Neural cell (in vitro differentiated cells): ENCODE measurements around the gene CD4. TPM values are rescaled to one million over a fixed set of nuclear protein-coding genes. Genes with fewer than 3 reads are reported as not detected.
"Not testable (repeated sequence)": the region's sequence is repeated elsewhere in the genome, so short reads cannot be mapped to it uniquely, and the experiment has no call there.

Experiments
- H2AFZ ChIP-seq: fragments of 200-600, 300-800 bp; sonication (generic), shearing (Covaris generic); 2 replicates; pipeline ENCODE4 v1.6.0; 2014; ENCODE audit warnings: low read depth, mild to moderate bottlenecking, antibody characterized with exemption, low read length, moderate library complexity
- H3F3A ChIP-seq: fragments of 200-600 bp; shearing (Covaris generic); 2 replicates; pipeline ENCODE4 v1.6.1; 2016; ENCODE audit warnings: mild to moderate bottlenecking, moderate library complexity, mixed read lengths, antibody characterized with exemption, low read length; ENCODE audit not compliant: insufficient read depth, poor library complexity, severe bottlenecking
- H3K27ac ChIP-seq: fragments of 200-600, 300-800 bp; sonication (generic), shearing (Covaris generic); 2 replicates; pipeline ENCODE4 v1.5.1; 2014; ENCODE audit warnings: mild to moderate bottlenecking, low read length, moderate library complexity
- H3K27me3 ChIP-seq: fragments of 300-800, 200-600 bp; sonication (generic), shearing (Covaris generic); 2 replicates; pipeline ENCODE4 v1.6.0; 2014; ENCODE audit warnings: mild to moderate bottlenecking, low read depth, low read length, moderate library complexity; ENCODE audit not compliant: insufficient read depth
- H3K36me3 ChIP-seq: fragments of 300-800, 200-600 bp; sonication (generic), shearing (Covaris generic); 2 replicates; pipeline ENCODE4 v1.5.1; 2014; ENCODE audit warnings: mild to moderate bottlenecking, antibody characterized with exemption, low read length, moderate library complexity; ENCODE audit not compliant: insufficient read depth
- H3K4me2 ChIP-seq: fragments of 300-800, 200-600 bp; sonication (generic), shearing (Covaris generic); 2 replicates; pipeline ENCODE4 v1.6.0; 2014; ENCODE audit warnings: mild to moderate bottlenecking, low read length
- H3K4me3 ChIP-seq: fragments of 300-800, 200-600 bp; sonication (generic), shearing (Covaris generic); 2 replicates; pipeline ENCODE4 v1.5.1; 2014; ENCODE audit warnings: mild to moderate bottlenecking, low read length, moderate library complexity
- H3K79me2 ChIP-seq: fragments of 200-600 bp; shearing (Covaris generic); replicated peaks from 2 replicates; pipeline ENCODE4 v1.6.0; 2014; ENCODE audit warnings: mild to moderate bottlenecking, low read length, moderate library complexity; ENCODE audit not compliant: insufficient read depth
- H3K9ac ChIP-seq: fragments of 300-800, 200-600 bp; sonication (generic), shearing (Covaris generic); 2 replicates; pipeline ENCODE4 v1.6.1; 2016; ENCODE audit warnings: mild to moderate bottlenecking, low read length, mixed read lengths
- H3K9me2 ChIP-seq: fragments of 200-600 bp; shearing (Covaris generic); 2 replicates; pipeline ENCODE4 v1.6.1; 2016; ENCODE audit warnings: mild to moderate bottlenecking, low read length, mixed read lengths; ENCODE audit not compliant: insufficient read depth
- H3K9me3 ChIP-seq: fragments of 200-600, 300-800 bp; sonication (generic), shearing (Covaris generic); 2 replicates; pipeline ENCODE4 v1.6.1; 2016; ENCODE audit warnings: mild to moderate bottlenecking, mixed run types, low read length, moderate library complexity, mixed read lengths
- H4K20me1 ChIP-seq: fragments of 200-600 bp; shearing (Covaris generic); 2 replicates; pipeline ENCODE4 v1.6.1; 2016; ENCODE audit warnings: mild to moderate bottlenecking, mixed run types; ENCODE audit not compliant: insufficient read depth
- EP300 ChIP-seq: fragments of 450-650 bp; conservative IDR thresholded peaks from 2 replicates; pipeline ENCODE4 v1.6.1; 2014; ENCODE audit warnings: antibody characterized with exemption, mild to moderate bottlenecking, moderate library complexity; ENCODE audit not compliant: poor library complexity, severe bottlenecking
- EZH2 ChIP-seq: fragments of 200-600, 300-800 bp; shearing (Covaris generic), sonication (generic); IDR thresholded peaks from 2 replicates; pipeline ENCODE4 v1.6.1; 2014; ENCODE audit warnings: antibody characterized with exemption, low read length, borderline replicate concordance, mild to moderate bottlenecking; ENCODE audit not compliant: insufficient read depth, poor library complexity, severe bottlenecking
- MXI1 ChIP-seq: fragments of 450-650 bp; conservative IDR thresholded peaks from 2 replicates; pipeline ENCODE4 v1.6.1; 2014; ENCODE audit warnings: antibody characterized with exemption, mild to moderate bottlenecking; ENCODE audit not compliant: poor library complexity, severe bottlenecking
- POLR2AphosphoS5 ChIP-seq: IDR thresholded peaks from 2 replicates; pipeline ENCODE4 v1.6.1; 2012
- RAD21 ChIP-seq: fragments of 450-650 bp; conservative IDR thresholded peaks from 2 replicates; pipeline ENCODE4 v1.6.1; 2014; ENCODE audit warnings: antibody characterized with exemption, mild to moderate bottlenecking, moderate library complexity
- SMC3 ChIP-seq: fragments of 450-650 bp; conservative IDR thresholded peaks from 2 replicates; pipeline ENCODE4 v1.6.1; 2014; ENCODE audit warnings: antibody characterized with exemption, mild to moderate bottlenecking, moderate library complexity; ENCODE audit not compliant: poor library complexity
- TAF1 ChIP-seq: IDR thresholded peaks from 2 replicates; pipeline ENCODE4 v1.6.1; 2012; ENCODE audit warnings: low read depth
- polyA plus RNA-seq: library from polyadenylated mRNA; depleted of rRNA; stranded (reverse); fragments of >200 nt; gene quantifications from 2 replicates; pipeline ENCODE4 v1.2.3, GENCODE V29; 2014
- TF ChIP-seq, protein P1 (sequence below): IDR thresholded peaks from 2 replicates; pipeline ENCODE4 v1.6.1; 2012; ENCODE audit warnings: borderline replicate concordance
- TF ChIP-seq, protein P2 (sequence below): fragments of 450-650 bp; IDR thresholded peaks from 2 replicates; pipeline ENCODE4 v1.5.1; 2014; ENCODE audit warnings: antibody characterized with exemption, mild to moderate bottlenecking, moderate library complexity; ENCODE audit not compliant: poor library complexity, severe bottlenecking

Gene CD4
- polyA plus RNA-seq, 1 donor from 2014 or later, result not detected

DNA sequence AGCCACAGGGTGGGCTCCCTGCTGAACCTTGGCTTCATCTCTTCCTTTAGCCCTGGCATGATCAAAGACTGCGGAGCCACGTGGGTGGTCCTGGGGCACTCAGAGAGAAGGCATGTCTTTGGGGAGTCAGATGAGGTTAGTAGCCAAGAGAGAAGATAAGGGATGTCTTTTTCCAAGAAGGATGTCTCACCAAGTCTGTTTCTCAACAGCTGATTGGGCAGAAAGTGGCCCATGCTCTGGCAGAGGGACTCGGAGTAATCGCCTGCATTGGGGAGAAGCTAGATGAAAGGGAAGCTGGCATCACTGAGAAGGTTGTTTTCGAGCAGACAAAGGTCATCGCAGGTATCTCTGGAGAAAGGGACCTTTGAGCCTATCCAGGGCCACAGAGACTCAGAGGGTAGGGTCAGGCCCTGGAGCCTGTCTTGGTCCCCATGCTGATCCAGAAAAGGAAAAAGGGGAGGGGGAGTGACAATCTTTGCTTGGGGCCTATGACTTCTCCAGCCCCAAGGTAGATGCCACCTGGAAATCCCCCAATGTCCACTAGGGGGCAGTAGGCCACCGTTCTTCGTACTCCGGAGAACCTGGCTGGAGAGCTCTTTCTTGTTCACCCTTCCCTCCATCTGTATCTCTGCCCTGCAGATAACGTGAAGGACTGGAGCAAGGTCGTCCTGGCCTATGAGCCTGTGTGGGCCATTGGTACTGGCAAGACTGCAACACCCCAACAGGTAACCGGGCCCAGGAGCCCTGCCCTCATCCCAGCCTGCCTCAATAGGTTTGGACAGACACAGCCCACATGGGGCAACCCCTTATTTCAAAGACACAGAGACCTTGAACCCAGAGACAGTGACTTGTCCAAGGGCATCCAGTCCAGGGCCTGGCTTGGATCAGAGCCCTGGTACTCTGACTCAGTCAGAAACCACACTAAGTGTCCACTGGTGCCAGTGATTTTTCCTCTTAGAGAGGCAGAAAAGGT is 80.0 kb downstream of the CD4 start:
- Histone ChIP-seq H4K20me1 (no peaks in the 10 kb centered on the region), H3K27me3 (no peaks in the 10 kb centered on the region), H3K4me3 (peak overlapping the region; percentile 83), H3K9me2 (no peaks in the 10 kb centered on the region), H3K9ac (peak overlapping the region; percentile 32), H3K27ac (peak overlapping the region; percentile 42), H3K4me2 (peak overlapping the region; percentile 89), H3K79me2 (no peaks in the 10 kb centered on the region), H2AFZ (no peak overlapping the region), H3F3A (peaks cover 3% of the 10 kb centered on the region), H3K9me3 (no peaks in the 10 kb centered on the region), H3K36me3 (no peaks in the 10 kb centered on the region)
- no peak for TF ChIP-seq MXI1
- TF ChIP-seq, protein P1, sequence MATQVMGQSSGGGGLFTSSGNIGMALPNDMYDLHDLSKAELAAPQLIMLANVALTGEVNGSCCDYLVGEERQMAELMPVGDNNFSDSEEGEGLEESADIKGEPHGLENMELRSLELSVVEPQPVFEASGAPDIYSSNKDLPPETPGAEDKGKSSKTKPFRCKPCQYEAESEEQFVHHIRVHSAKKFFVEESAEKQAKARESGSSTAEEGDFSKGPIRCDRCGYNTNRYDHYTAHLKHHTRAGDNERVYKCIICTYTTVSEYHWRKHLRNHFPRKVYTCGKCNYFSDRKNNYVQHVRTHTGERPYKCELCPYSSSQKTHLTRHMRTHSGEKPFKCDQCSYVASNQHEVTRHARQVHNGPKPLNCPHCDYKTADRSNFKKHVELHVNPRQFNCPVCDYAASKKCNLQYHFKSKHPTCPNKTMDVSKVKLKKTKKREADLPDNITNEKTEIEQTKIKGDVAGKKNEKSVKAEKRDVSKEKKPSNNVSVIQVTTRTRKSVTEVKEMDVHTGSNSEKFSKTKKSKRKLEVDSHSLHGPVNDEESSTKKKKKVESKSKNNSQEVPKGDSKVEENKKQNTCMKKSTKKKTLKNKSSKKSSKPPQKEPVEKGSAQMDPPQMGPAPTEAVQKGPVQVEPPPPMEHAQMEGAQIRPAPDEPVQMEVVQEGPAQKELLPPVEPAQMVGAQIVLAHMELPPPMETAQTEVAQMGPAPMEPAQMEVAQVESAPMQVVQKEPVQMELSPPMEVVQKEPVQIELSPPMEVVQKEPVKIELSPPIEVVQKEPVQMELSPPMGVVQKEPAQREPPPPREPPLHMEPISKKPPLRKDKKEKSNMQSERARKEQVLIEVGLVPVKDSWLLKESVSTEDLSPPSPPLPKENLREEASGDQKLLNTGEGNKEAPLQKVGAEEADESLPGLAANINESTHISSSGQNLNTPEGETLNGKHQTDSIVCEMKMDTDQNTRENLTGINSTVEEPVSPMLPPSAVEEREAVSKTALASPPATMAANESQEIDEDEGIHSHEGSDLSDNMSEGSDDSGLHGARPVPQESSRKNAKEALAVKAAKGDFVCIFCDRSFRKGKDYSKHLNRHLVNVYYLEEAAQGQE, result no peak
- TF ChIP-seq POLR2AphosphoS5, result no peak
- TF ChIP-seq RAD21, result peak; percentile 90
- TF ChIP-seq TAF1, result no peak
- TF ChIP-seq, protein P2, sequence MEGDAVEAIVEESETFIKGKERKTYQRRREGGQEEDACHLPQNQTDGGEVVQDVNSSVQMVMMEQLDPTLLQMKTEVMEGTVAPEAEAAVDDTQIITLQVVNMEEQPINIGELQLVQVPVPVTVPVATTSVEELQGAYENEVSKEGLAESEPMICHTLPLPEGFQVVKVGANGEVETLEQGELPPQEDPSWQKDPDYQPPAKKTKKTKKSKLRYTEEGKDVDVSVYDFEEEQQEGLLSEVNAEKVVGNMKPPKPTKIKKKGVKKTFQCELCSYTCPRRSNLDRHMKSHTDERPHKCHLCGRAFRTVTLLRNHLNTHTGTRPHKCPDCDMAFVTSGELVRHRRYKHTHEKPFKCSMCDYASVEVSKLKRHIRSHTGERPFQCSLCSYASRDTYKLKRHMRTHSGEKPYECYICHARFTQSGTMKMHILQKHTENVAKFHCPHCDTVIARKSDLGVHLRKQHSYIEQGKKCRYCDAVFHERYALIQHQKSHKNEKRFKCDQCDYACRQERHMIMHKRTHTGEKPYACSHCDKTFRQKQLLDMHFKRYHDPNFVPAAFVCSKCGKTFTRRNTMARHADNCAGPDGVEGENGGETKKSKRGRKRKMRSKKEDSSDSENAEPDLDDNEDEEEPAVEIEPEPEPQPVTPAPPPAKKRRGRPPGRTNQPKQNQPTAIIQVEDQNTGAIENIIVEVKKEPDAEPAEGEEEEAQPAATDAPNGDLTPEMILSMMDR, result peak; percentile 94
- TF ChIP-seq EZH2, result no peak
- TF ChIP-seq EP300, result no peak
- TF ChIP-seq SMC3, result peak; percentile 78

DNA sequence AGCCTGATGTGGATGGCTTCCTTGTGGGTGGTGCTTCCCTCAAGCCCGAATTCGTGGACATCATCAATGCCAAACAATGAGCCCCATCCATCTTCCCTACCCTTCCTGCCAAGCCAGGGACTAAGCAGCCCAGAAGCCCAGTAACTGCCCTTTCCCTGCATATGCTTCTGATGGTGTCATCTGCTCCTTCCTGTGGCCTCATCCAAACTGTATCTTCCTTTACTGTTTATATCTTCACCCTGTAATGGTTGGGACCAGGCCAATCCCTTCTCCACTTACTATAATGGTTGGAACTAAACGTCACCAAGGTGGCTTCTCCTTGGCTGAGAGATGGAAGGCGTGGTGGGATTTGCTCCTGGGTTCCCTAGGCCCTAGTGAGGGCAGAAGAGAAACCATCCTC is 81.0 kb downstream of the CD4 start:
- H3K36me3 ChIP-seq, H2AFZ ChIP-seq, H3F3A ChIP-seq, H4K20me1 ChIP-seq, H3K27ac ChIP-seq, H3K4me2 ChIP-seq, H3K9me2 ChIP-seq, H3K27me3 ChIP-seq, H3K4me3 ChIP-seq, H3K9ac ChIP-seq, H3K9me3 ChIP-seq, H3K79me2 ChIP-seq: not testable (repeated sequence)

Other genes with a start within 250 kb of the CD4 start
- gene IFFO1, start 233.5 kb upstream of the CD4 start, polyA plus RNA-seq, result 12.0 and 16.9 TPM in 2 replicates
- 30.7 and 38.8 TPM in 2 replicates for gene NOP2, start 221.2 kb upstream of the CD4 start, polyA plus RNA-seq
- 146 and 173 TPM in 2 replicates for gene CHD4, start 182.1 kb upstream of the CD4 start, polyA plus RNA-seq
- 0.48 TPM in 1 of 2 replicates, not detected in the other for gene LPAR5, start 153.6 kb upstream of the CD4 start, polyA plus RNA-seq
- 1.6 and 4.7 TPM in 2 replicates for gene ACRBP, start 142.1 kb upstream of the CD4 start, polyA plus RNA-seq
- gene ING4, start 126.4 kb upstream of the CD4 start, polyA plus RNA-seq, result 522 and 540 TPM in 2 replicates
- gene ZNF384, start 100.2 kb upstream of the CD4 start, polyA plus RNA-seq, result 25.8 and 30.2 TPM in 2 replicates
- gene PIANP, start 88.7 kb upstream of the CD4 start, polyA plus RNA-seq, result 2.1 and 4.4 TPM in 2 replicates
- gene COPS7A, start 65.5 kb upstream of the CD4 start, polyA plus RNA-seq, result 45.8 and 50.2 TPM in 2 replicates
- gene MLF2, start 36.4 kb upstream of the CD4 start, polyA plus RNA-seq, result 134 and 176 TPM in 2 replicates
- 504 and 557 TPM in 2 replicates for gene PTMS, start 23.2 kb upstream of the CD4 start, polyA plus RNA-seq
- 1.4 and 2.0 TPM in 2 replicates for gene LAG3, start 17.0 kb upstream of the CD4 start, polyA plus RNA-seq
- 82.8 and 117 TPM in 2 replicates for gene GPR162, start 32.3 kb downstream of the CD4 start, polyA plus RNA-seq
- 58.9 and 66.1 TPM in 2 replicates for gene P3H3, start 38.9 kb downstream of the CD4 start, polyA plus RNA-seq
- gene GNB3, start 51.4 kb downstream of the CD4 start, polyA plus RNA-seq, result 18.8 and 19.0 TPM in 2 replicates
- 4.1 and 7.3 TPM in 2 replicates for gene CDCA3, start 61.8 kb downstream of the CD4 start, polyA plus RNA-seq
- gene USP5, start 62.6 kb downstream of the CD4 start, polyA plus RNA-seq, result 120 and 130 TPM in 2 replicates
- 288 and 292 TPM in 2 replicates for gene TPI1, start 78.0 kb downstream of the CD4 start, polyA plus RNA-seq
- 12.8 and 14.2 TPM in 2 replicates for gene SPSB2, start 83.8 kb downstream of the CD4 start, polyA plus RNA-seq
- 13.6 and 20.5 TPM in 2 replicates for gene LRRC23, start 115.3 kb downstream of the CD4 start, polyA plus RNA-seq
- gene ENO2, start 125.1 kb downstream of the CD4 start, polyA plus RNA-seq, result 193 and 228 TPM in 2 replicates
- 9.2 and 13.7 TPM in 2 replicates for gene ATN1, start 138.4 kb downstream of the CD4 start, polyA plus RNA-seq
- gene RNU7-1, start 154.3 kb downstream of the CD4 start, polyA plus RNA-seq, result not detected in 2 replicates
- gene C12orf57, start 154.5 kb downstream of the CD4 start, polyA plus RNA-seq, result 477 and 500 TPM in 2 replicates
- not detected in 2 replicates for gene PTPN6, start 161.8 kb downstream of the CD4 start, polyA plus RNA-seq
- gene PHB2, start 181.1 kb downstream of the CD4 start, polyA plus RNA-seq, result 210 and 230 TPM in 2 replicates
- 27.3 and 33.2 TPM in 2 replicates for gene EMG1, start 181.4 kb downstream of the CD4 start, polyA plus RNA-seq
- 10.8 and 14.4 TPM in 2 replicates for gene LPCAT3, start 228.9 kb downstream of the CD4 start, polyA plus RNA-seq